ENCODE results near the gene KIF5A. TPM values are rescaled to one million over a fixed set of nuclear protein-coding genes. Genes with fewer than 3 reads are reported as not detected.
"Not testable (repeated sequence)": the region's sequence is repeated elsewhere in the genome, so short reads cannot be mapped to it uniquely, and the experiment has no call there.

KIF5A gene
- total RNA-seq, 2 experiments from 2014 or later = 1.2 to 1.3 TPM

GRCh38 chr12:57584050-57584449 lies 34.2 kb downstream of the KIF5A start:
- H3K27me3 Mint-ChIP-seq = no peaks in the 10 kb centered on the region
- H3K4me3 Mint-ChIP-seq = no peak overlapping the region
- ATAC-seq = no peak
- ChIA-PET POLR2A (interaction anchor here (1.0 to 2.0 kb wide), 4 partner anchors 21 to 41 kb away, joined by 3 to 6 read pairs (median 4); partner anchors contain the start of gene DTX3), CTCF (interaction anchor here (0.8 to 7.0 kb wide), 37 partner anchors 8 to 173 kb away, joined by 3 to 124 read pairs (median 6); partner anchors contain the start of genes ARHGEF25, B4GALNT1, DCTN2 and OS9)
- intact Hi-C loops (cut with micrococcal nuclease) = loop anchor here (5.0 kb wide), 1 partner anchor 108 kb away; the partner anchor contains the start of gene OS9
- H3K36me3 Mint-ChIP-seq (ENCODE audit: low read depth) = no peaks in the 10 kb centered on the region
- H3K4me1 Mint-ChIP-seq (ENCODE audit: low read depth) = no peaks in the 10 kb centered on the region
- H3K27ac Mint-ChIP-seq = no peak overlapping the region
- no peak for TF ChIP-seq CTCF (IDR thresholded peaks at IDR 0.05)
- H3K9me3 Mint-ChIP-seq = no peaks in the 10 kb centered on the region
- no peak for DNase-seq

- H3K27me3 Mint-ChIP-seq = no peaks in the 10 kb centered on the region
- POLR2A ChIA-PET = no interaction called here
Observed at GRCh38 chr12:57584690-57585089, 34.8 kb downstream of the KIF5A start.

GRCh38 chr12:57585156-57585555 lies 35.3 kb downstream of the KIF5A start:
- no peak overlapping the region for H3K4me3 Mint-ChIP-seq
- POLR2A ChIA-PET = interaction anchor here (0.8 to 0.9 kb wide), 2 partner anchors 9 to 36 kb away, joined by 3 to 5 read pairs; no protein-coding TSS in a partner anchor

More at GRCh38 chr12:57584690-57585089, 34.8 kb downstream of the KIF5A start:
- CTCF ChIA-PET = interaction anchor here (0.6 to 7.0 kb wide), 21 partner anchors 7 to 172 kb away, joined by 3 to 124 read pairs (median 15); partner anchors contain the start of genes ARHGEF25, B4GALNT1, OS9 and PIP4K2C
- DNase-seq (no peak), ATAC-seq (no peak)
- H3K27ac Mint-ChIP-seq = no peak overlapping the region
- no peak overlapping the region for H3K4me3 Mint-ChIP-seq
- intact Hi-C loops (cut with micrococcal nuclease) = loop anchor here (5.0 kb wide), 1 partner anchor 108 kb away; the partner anchor contains the start of gene OS9
- no peak for TF ChIP-seq CTCF (IDR thresholded peaks at IDR 0.05)
- no peaks in the 10 kb centered on the region for H3K9me3 Mint-ChIP-seq
- H3K4me1 Mint-ChIP-seq (ENCODE audit: low read depth) = no peaks in the 10 kb centered on the region
- H3K36me3 Mint-ChIP-seq (ENCODE audit: low read depth) = no peaks in the 10 kb centered on the region

GRCh38 chr12:57586128-57586527 lies 36.3 kb downstream of the KIF5A start:
- H3K4me1 Mint-ChIP-seq (ENCODE audit: low read depth) = peaks cover 6% of the 10 kb centered on the region
- ATAC-seq (no peak), DNase-seq (no peak)
- POLR2A ChIA-PET = interaction anchor here (0.9 kb wide), 1 partner anchor 35 kb away, joined by 5 read pairs; no protein-coding TSS in a partner anchor
- TF ChIP-seq CTCF (IDR thresholded peaks at IDR 0.05) = no peak
- no peak overlapping the region for H3K4me3 Mint-ChIP-seq
- CTCF ChIA-PET = interaction anchor here (0.8 to 7.0 kb wide), 7 partner anchors 13 to 127 kb away, joined by 3 to 124 read pairs (median 18); partner anchors contain the start of genes ARHGEF25, B4GALNT1 and OS9
- no peak overlapping the region for H3K27ac Mint-ChIP-seq
- H3K27me3 Mint-ChIP-seq = no peaks in the 10 kb centered on the region
- no peaks in the 10 kb centered on the region for H3K9me3 Mint-ChIP-seq
- H3K36me3 Mint-ChIP-seq (ENCODE audit: low read depth) = no peaks in the 10 kb centered on the region
- intact Hi-C loops (cut with micrococcal nuclease) = no loop called here

More at GRCh38 chr12:57585156-57585555, 35.3 kb downstream of the KIF5A start:
- H3K27ac Mint-ChIP-seq = no peak overlapping the region
- no peaks in the 10 kb centered on the region for H3K27me3 Mint-ChIP-seq
- no peaks in the 10 kb centered on the region for H3K4me1 Mint-ChIP-seq (ENCODE audit: low read depth)
- TF ChIP-seq CTCF (IDR thresholded peaks at IDR 0.05) = no peak
- CTCF ChIA-PET = interaction anchor here (0.6 to 7.0 kb wide), 16 partner anchors 7 to 156 kb away, joined by 3 to 124 read pairs (median 18); partner anchors contain the start of genes ARHGEF25, B4GALNT1, OS9 and PIP4K2C
- DNase-seq (no peak), ATAC-seq (no peak)
- no peaks in the 10 kb centered on the region for H3K9me3 Mint-ChIP-seq
- H3K36me3 Mint-ChIP-seq (ENCODE audit: low read depth) = no peaks in the 10 kb centered on the region
- intact Hi-C loops (cut with micrococcal nuclease) = no loop called here

- Mint-ChIP-seq H3K9me3 (no peaks in the 10 kb centered on the region), H3K4me3 (no peak overlapping the region), H3K4me1 (ENCODE audit: low read depth) (peaks cover 10% of the 10 kb centered on the region), H3K27me3 (no peaks in the 10 kb centered on the region), H3K27ac (no peak overlapping the region), H3K36me3 (ENCODE audit: low read depth) (no peaks in the 10 kb centered on the region)
- no peak for ATAC-seq
- CTCF ChIA-PET = interaction anchor here (1.3 kb wide), 1 partner anchor 34 kb away, joined by 5 read pairs; no protein-coding TSS in a partner anchor
- TF ChIP-seq CTCF (IDR thresholded peaks at IDR 0.05) = no peak
- intact Hi-C loops (cut with micrococcal nuclease) = no loop called here
- DNase-seq = no peak
- POLR2A ChIA-PET = no interaction called here
Observed at GRCh38 chr12:57586832-57587429, 37.1 kb downstream of the KIF5A start.

GRCh38 chr12:57588951-57589610 lies 39.2 kb downstream of the KIF5A start:
- ATAC-seq; H3K9me3 Mint-ChIP-seq; intact Hi-C loops (cut with micrococcal nuclease); H3K4me3 Mint-ChIP-seq; DNase-seq; POLR2A ChIA-PET; CTCF ChIA-PET; H3K27me3 Mint-ChIP-seq; H3K27ac Mint-ChIP-seq; H3K36me3 Mint-ChIP-seq (ENCODE audit: low read depth): not testable (repeated sequence)
- peaks cover 24% of the 10 kb centered on the region for H3K4me1 Mint-ChIP-seq (ENCODE audit: low read depth)

Data from activated CD8-positive, alpha-beta T cell treated with anti-CD3 and anti-CD28 coated beads for 36 hours (primary cell).